K562 (cell line): Measurements from ENCODE around the gene SDC3. TPM values are rescaled to one million over a fixed set of nuclear protein-coding genes. Genes with fewer than 3 reads are reported as not detected.

ENCODE experiments used
- ATAC-seq: fragments of 200-7000 bp; cut with Tn5 transposase; 3 replicates; pipeline ENCODE4 v1.9.1; 2020; ENCODE audit warnings: moderate library complexity
- BruUV-seq: library from RNA; stranded (reverse); fragments of 400-500 nt; replicated peaks from 2 replicates; lab custom pipeline; 2021; lab: Mats Ljungman, UMichigan
- CTCF ChIA-PET: fragments of 300-600 bp; formaldehyde crosslinking; extraction: SDS; loops from one replicate; lab custom pipeline; 2021; ENCODE audit warnings: low intra/inter-chr PET ratio; lab: Yijun Ruan, JAX
- POLR2A ChIA-PET: fragments of 300-600, 350-650 bp; sonication (Branson Sonifier 250); formaldehyde crosslinking; extraction: SDS; loops from one replicate; lab custom pipeline; 2021; ENCODE audit warnings: antibody characterized with exemption, inconsistent platforms; lab: Yijun Ruan, JAX
- DNase-seq, 4 experiments: peaks; one replicate each; pipeline versions ENCODE4 v3.0.0 to v3.0.0-alpha.2; 2011 to 2018; ENCODE audit warnings: low spot score in 3 of 4, mixed read lengths in 3 of 4; ENCODE audit errors: extremely low read depth in 1 of 4
- FAIRE-seq: peaks from 2 replicates; lab custom pipeline; 2011; peaks lifted over from hg19 to GRCh38; lab: Jason Lieb, UNC
- H2AFZ ChIP-seq: 2 replicates; pipeline ENCODE4 v1.6.0; 2011; ENCODE audit warnings: low read depth, low read length, control low read depth, inconsistent platforms
- H3K27ac ChIP-seq: fragments of 200-600 bp; 3 replicates; pipeline ENCODE4 v1.8.0; 2011; ENCODE audit warnings: low read depth, mild to moderate bottlenecking, control low read depth, inconsistent platforms, low read length, moderate library complexity, mixed read lengths; ENCODE audit errors: extremely low read depth
- H3K27me3 ChIP-seq, 2 experiments: fragments of 300-600 bp in 1 of 2; 2 replicates in 1 of 2; 3 replicates in 1 of 2; pipeline versions ENCODE4 v1.6.0 to v1.8.0; 2011; ENCODE audit warnings: inconsistent platforms in 2 of 2, low read length in 2 of 2, mild to moderate bottlenecking in 1 of 2, mixed read lengths in 1 of 2, moderate library complexity in 1 of 2; ENCODE audit not compliant: control insufficient read depth in 2 of 2, insufficient read depth in 2 of 2
- H3K36me3 ChIP-seq: fragments of 300-600 bp; 3 replicates; pipeline ENCODE4 v1.8.0; 2011; ENCODE audit warnings: mild to moderate bottlenecking, low read length, inconsistent platforms; ENCODE audit not compliant: control insufficient read depth, insufficient read depth
- H3K4me1 ChIP-seq, 2 experiments: fragments of 200-600 bp in 1 of 2; replicated peaks in 1 of 2; 2 replicates in 1 of 2; 3 replicates in 1 of 2; pipeline versions ENCODE4 v1.5.1 to v1.8.0; 2011; ENCODE audit warnings: inconsistent platforms in 2 of 2, low read length in 2 of 2, mild to moderate bottlenecking in 1 of 2, mixed read lengths in 1 of 2, moderate library complexity in 1 of 2; ENCODE audit not compliant: control insufficient read depth in 2 of 2, insufficient read depth in 2 of 2
- H3K4me2 ChIP-seq: 2 replicates; pipeline ENCODE4 v1.6.1; 2011; ENCODE audit warnings: low read length, control low read depth, inconsistent platforms, mixed read lengths; ENCODE audit not compliant: insufficient read depth
- H3K4me3 ChIP-seq: fragments of 200-600 bp; sonication (generic), shearing (Covaris generic); 2 replicates; pipeline ENCODE4 v1.5.1; 2016; ENCODE audit warnings: control low read depth, inconsistent platforms
- H3K79me2 ChIP-seq: fragments of 200-600 bp; 3 replicates; pipeline ENCODE4 v1.8.0; 2011; ENCODE audit warnings: low read length, inconsistent platforms; ENCODE audit not compliant: control insufficient read depth, insufficient read depth
- H3K9ac ChIP-seq, 2 experiments: 2 replicates each; pipeline versions ENCODE4 v1.6.0 to v1.6.1; 2011; ENCODE audit warnings: low read depth in 2 of 2, low read length in 2 of 2, control low read depth in 1 of 2, inconsistent platforms in 1 of 2, mild to moderate bottlenecking in 1 of 2, mixed read lengths in 1 of 2; ENCODE audit not compliant: insufficient read depth in 1 of 2
- H3K9me1 ChIP-seq: one replicate; pipeline ENCODE4 v1.6.0; 2011; ENCODE audit warnings: inconsistent platforms, mild to moderate bottlenecking, low read length, moderate library complexity; ENCODE audit not compliant: control insufficient read depth, insufficient read depth
- H3K9me3 ChIP-seq: replicated peaks from 2 replicates; pipeline ENCODE4 v1.5.1; 2011; ENCODE audit warnings: low read depth, low read length, inconsistent platforms; ENCODE audit not compliant: control insufficient read depth, insufficient read depth
- H4K20me1 ChIP-seq: replicated peaks from 2 replicates; pipeline ENCODE4 v1.6.1; 2011; ENCODE audit warnings: low read length, inconsistent platforms, mixed read lengths; ENCODE audit not compliant: control insufficient read depth, insufficient read depth
- ELF1 ChIP-seq: fragments of 200-800 bp; sonication (Bioruptor generic); IDR thresholded peaks from 2 replicates; pipeline ENCODE4 v1.6.1; 2016; ENCODE audit warnings: missing genetic modification characterization, missing compliant biosample characterization
- HMGN3 ChIP-seq: IDR thresholded peaks from 2 replicates; pipeline ENCODE4 v1.6.1; 2011; ENCODE audit warnings: borderline replicate concordance, low read depth, mild to moderate bottlenecking, mixed read lengths, low read length; ENCODE audit not compliant: insufficient read length; ENCODE audit errors: extremely low read depth
- MEF2D ChIP-seq: conservative IDR thresholded peaks from 2 replicates; pipeline ENCODE4 v1.6.1; 2016; ENCODE audit warnings: low read depth, missing genetic modification characterization, missing compliant biosample characterization
- NR0B1 ChIP-seq: fragments of 450-650 bp; IDR thresholded peaks from one replicate; pipeline ENCODE4 v1.6.1; 2018; ENCODE audit warnings: mild to moderate bottlenecking, moderate library complexity; ENCODE audit not compliant: partially characterized antibody
- PHF8 ChIP-seq: fragments of 200-600 bp; sonication (generic); IDR thresholded peaks from 2 replicates; pipeline ENCODE4 v1.6.1; 2012; ENCODE audit warnings: mixed run types, mild to moderate bottlenecking, inconsistent platforms, low read length, moderate library complexity, borderline replicate concordance
- SNAPC5 ChIP-seq: fragments of 250-450 bp; sonication (Bioruptor Pico); IDR thresholded peaks from 2 replicates; pipeline ENCODE4 v1.8.0; 2021; ENCODE audit warnings: moderate library complexity, mild to moderate bottlenecking, inconsistent platforms
- SRSF7 ChIP-seq: fragments of 200-400 bp; formaldehyde crosslinking; optimal IDR thresholded peaks from 2 replicates; pipeline ENCODE3; 2017; ENCODE audit warnings: mild to moderate bottlenecking, low read depth, low read length
- ZFP91 ChIP-seq: sonication (generic); formaldehyde crosslinking; IDR thresholded peaks from 2 replicates; pipeline ENCODE4 v1.8.0; 2022; ENCODE audit warnings: mild to moderate bottlenecking, missing genetic modification reagents
- ZMIZ1 ChIP-seq, 2 experiments: fragments of 150-350 bp in 1 of 2; IDR thresholded peaks; 2 replicates each; pipeline ENCODE4 v1.6.1; 2012 to 2016; ENCODE audit warnings: low read depth in 2 of 2, low read length in 2 of 2, mild to moderate bottlenecking in 1 of 2, moderate library complexity in 1 of 2
- ZNF324 ChIP-seq: fragments of 250-450 bp; sonication (Bioruptor Pico); IDR thresholded peaks from 2 replicates; pipeline ENCODE4 v1.4.0; 2020; ENCODE audit warnings: mild to moderate bottlenecking
- ZNF695 ChIP-seq: fragments of 450-650 bp; formaldehyde crosslinking; IDR thresholded peaks from 2 replicates; pipeline ENCODE4 v1.4.0; 2020; ENCODE audit warnings: mild to moderate bottlenecking, moderate library complexity
- ZNF785 ChIP-seq: fragments of 250-450 bp; sonication (Bioruptor Pico); IDR thresholded peaks from 2 replicates; pipeline ENCODE4 v1.4.0; 2020; ENCODE audit warnings: mild to moderate bottlenecking
- WGBS: fragments of 100-300 bp; shearing (Covaris generic); methylation state at CpG from one replicate; pipeline ENCODE4 v1.1.6; 2016; ENCODE audit warnings: low coverage, mixed read lengths; ENCODE audit not compliant: insufficient coverage; ENCODE audit errors: missing lambda C conversion rate; 5-methylcytosine and 5-hydroxymethylcytosine counted together
- in situ Hi-C: fragments of 300-500 bp; cut with MboI; formaldehyde crosslinking; loops from 4 replicates; pipeline ENCODE4 v1.15.0; 2018; ENCODE audit warnings: inconsistent platforms, mixed read lengths
- intact Hi-C: fragments of 100-400 bp; cut with micrococcal nuclease; formaldehyde crosslinking; loops from 2 replicates; pipeline ENCODE4 v1.14.2; 2022
- polyA plus RNA-seq, 8 experiments: library from polyadenylated mRNA; depleted of rRNA in 4 of 8; stranded (reverse) in 5 of 8; unstranded in 3 of 8; fragments of >200 nt; fragmentation: Nextera tagmentation in 2 of 8; fragmentation: Illumina TruSeq in 1 of 8; extraction: Ambion mirVana in 2 of 8; extraction: Trizol in 1 of 8; gene quantifications; 2 replicates each; pipeline versions ENCODE4 v1.2.1 to v1.2.3, GENCODE V29; 2011 to 2014; ENCODE audit warnings: inconsistent platforms in 1 of 8, missing spikeins in 1 of 8
- total RNA-seq, 7 experiments: library from RNA; depleted of rRNA in 6 of 7; stranded (reverse); fragments of >200 nt in 6 of 7; fragmentation: Illumina TruSeq in 2 of 7; extraction: Trizol in 2 of 7; gene quantifications; 2 replicates each; pipeline versions ENCODE4 v1.2.1 to v1.2.3, GENCODE V29; 2011 to 2021; ENCODE audit warnings: low replicate concordance in 1 of 7

The SDC3 gene
- total and polyA plus RNA-seq, 9 of the 15 experiments (the other 6 are each of a cell fraction or from before 2014, with no cell fraction given), result 0.38 to 44.1 (median 12.1) TPM

GRCh38 chr1:30886710-30887428 is 21.7 kb downstream of the SDC3 start:
- H3K27ac ChIP-seq, result peak overlapping the region; percentile 38; the same call in 1 of the 3 replicates
- TSS peak; percentile 44 for BruUV-seq
- peaks cover 6% of the 10 kb centered on the region; the same call in 1 of the 2 replicates for H4K20me1 ChIP-seq
- H3K9ac ChIP-seq, result peak overlapping the region; percentile 0 to 43; a peak in 2 of 4 replicates
- POLR2A ChIA-PET, result interaction anchor here (0.8 to 4.8 kb wide), 8 partner anchors 10 to 118 kb away, joined by 3 to 33 read pairs (median 4); no protein-coding TSS in a partner anchor
- 0 out of 3 replicates have a peak, but pooled peaks cover 4% of the 10 kb centered on the region for H3K79me2 ChIP-seq
- no peaks in the 10 kb centered on the region for H3K36me3 ChIP-seq
- DNase-seq (no peak), ATAC-seq (no peak; the same call in 2 of the 3 replicates), FAIRE-seq (no peak)
- H2AFZ ChIP-seq, result no peak overlapping the region
- peak overlapping the region; percentile 49; the same call in 1 of the 2 replicates for H3K4me2 ChIP-seq
- no peaks in the 10 kb centered on the region for H3K27me3 ChIP-seq
- H3K4me1 ChIP-seq, result peaks cover 29 to 37% of the 10 kb centered on the region in 2 experiments
- in situ Hi-C loops, result no loop called here
- no peak overlapping the region for H3K4me3 ChIP-seq
- no peaks in the 10 kb centered on the region for H3K9me1 ChIP-seq
- WGBS, result 85% methylated on average over 11 of the region's 12 CpGs
- no peaks in the 10 kb centered on the region for H3K9me3 ChIP-seq
- CTCF ChIA-PET, result no interaction called here
- intact Hi-C loops, result no loop called here
- TF ChIP-seq ELF1 (tag), result no peak
- no peak for TF ChIP-seq SNAPC5 (CRISPR knock-in tag)
- peak; percentile 47; the same call in 1 of the 2 replicates for TF ChIP-seq MEF2D
- TF ChIP-seq ZNF324 (CRISPR knock-in tag), result 0 out of 2 replicates have a peak, but pooled peaks have one; percentile 4
- TF ChIP-seq ZNF785 (CRISPR knock-in tag), result no peak
- TF ChIP-seq SRSF7, result no peak
- no peak for TF ChIP-seq PHF8
- no peak for TF ChIP-seq ZMIZ1 (IDR thresholded peaks at IDR 0.05; ENCODE audit: low read depth in 2 of 2, low read length in 2 of 2)
- TF ChIP-seq NR0B1, result no peak
- no peak for TF ChIP-seq ZNF695 (CRISPR knock-in tag)
- no peak for TF ChIP-seq HMGN3
- no peak for TF ChIP-seq ZFP91
